Ovary (tissue), 3 donors: ENCODE results near the gene TGM1.
"Not testable (repeated sequence)": the region's sequence is repeated elsewhere in the genome, so short reads cannot be mapped to it uniquely, and the experiment has no call there.

Source experiments
- EP300 ChIP-seq: sonication (generic); formaldehyde crosslinking; IDR thresholded peaks from one replicate; pipeline ENCODE4 v1.6.1; 2017; ENCODE audit warnings: antibody characterized with exemption
- POLR2A ChIP-seq: fragments of 450-650 bp; IDR thresholded peaks from one replicate; pipeline ENCODE4 v1.6.1; 2017; ENCODE audit warnings: antibody characterized with exemption, mild to moderate bottlenecking, moderate library complexity
- TF ChIP-seq, protein P1 (sequence below), 3 donors: fragments of 450-650 bp in 2 of 3; fragments of 200-600 bp in 1 of 3; IDR thresholded peaks; one replicate each; pipeline versions ENCODE4 v1.5.1 to v1.8.0; 2016 to 2022; ENCODE audit warnings: antibody characterized with exemption in 3 of 3, mild to moderate bottlenecking in 1 of 3
- donor health status: DM: no; HTN: no; CAD: no.

GRCh38 chr14:24202538-24202937 is 60.4 kb downstream of the TGM1 start:
- not testable (repeated sequence) for TF ChIP-seq EP300, POLR2A
- TF ChIP-seq, protein P1, sequence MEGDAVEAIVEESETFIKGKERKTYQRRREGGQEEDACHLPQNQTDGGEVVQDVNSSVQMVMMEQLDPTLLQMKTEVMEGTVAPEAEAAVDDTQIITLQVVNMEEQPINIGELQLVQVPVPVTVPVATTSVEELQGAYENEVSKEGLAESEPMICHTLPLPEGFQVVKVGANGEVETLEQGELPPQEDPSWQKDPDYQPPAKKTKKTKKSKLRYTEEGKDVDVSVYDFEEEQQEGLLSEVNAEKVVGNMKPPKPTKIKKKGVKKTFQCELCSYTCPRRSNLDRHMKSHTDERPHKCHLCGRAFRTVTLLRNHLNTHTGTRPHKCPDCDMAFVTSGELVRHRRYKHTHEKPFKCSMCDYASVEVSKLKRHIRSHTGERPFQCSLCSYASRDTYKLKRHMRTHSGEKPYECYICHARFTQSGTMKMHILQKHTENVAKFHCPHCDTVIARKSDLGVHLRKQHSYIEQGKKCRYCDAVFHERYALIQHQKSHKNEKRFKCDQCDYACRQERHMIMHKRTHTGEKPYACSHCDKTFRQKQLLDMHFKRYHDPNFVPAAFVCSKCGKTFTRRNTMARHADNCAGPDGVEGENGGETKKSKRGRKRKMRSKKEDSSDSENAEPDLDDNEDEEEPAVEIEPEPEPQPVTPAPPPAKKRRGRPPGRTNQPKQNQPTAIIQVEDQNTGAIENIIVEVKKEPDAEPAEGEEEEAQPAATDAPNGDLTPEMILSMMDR (IDR thresholded peaks at IDR 0.05), result not testable (repeated sequence)
